ENCODE measurements around the gene GPR27. TPM values are rescaled to one million over a fixed set of nuclear protein-coding genes. Genes with fewer than 3 reads are reported as not detected.

The GPR27 gene, protein sequence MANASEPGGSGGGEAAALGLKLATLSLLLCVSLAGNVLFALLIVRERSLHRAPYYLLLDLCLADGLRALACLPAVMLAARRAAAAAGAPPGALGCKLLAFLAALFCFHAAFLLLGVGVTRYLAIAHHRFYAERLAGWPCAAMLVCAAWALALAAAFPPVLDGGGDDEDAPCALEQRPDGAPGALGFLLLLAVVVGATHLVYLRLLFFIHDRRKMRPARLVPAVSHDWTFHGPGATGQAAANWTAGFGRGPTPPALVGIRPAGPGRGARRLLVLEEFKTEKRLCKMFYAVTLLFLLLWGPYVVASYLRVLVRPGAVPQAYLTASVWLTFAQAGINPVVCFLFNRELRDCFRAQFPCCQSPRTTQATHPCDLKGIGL
- total RNA-seq (ENCODE audit: low replicate concordance): 18.3 and 19.4 TPM in 2 replicates

DNA sequence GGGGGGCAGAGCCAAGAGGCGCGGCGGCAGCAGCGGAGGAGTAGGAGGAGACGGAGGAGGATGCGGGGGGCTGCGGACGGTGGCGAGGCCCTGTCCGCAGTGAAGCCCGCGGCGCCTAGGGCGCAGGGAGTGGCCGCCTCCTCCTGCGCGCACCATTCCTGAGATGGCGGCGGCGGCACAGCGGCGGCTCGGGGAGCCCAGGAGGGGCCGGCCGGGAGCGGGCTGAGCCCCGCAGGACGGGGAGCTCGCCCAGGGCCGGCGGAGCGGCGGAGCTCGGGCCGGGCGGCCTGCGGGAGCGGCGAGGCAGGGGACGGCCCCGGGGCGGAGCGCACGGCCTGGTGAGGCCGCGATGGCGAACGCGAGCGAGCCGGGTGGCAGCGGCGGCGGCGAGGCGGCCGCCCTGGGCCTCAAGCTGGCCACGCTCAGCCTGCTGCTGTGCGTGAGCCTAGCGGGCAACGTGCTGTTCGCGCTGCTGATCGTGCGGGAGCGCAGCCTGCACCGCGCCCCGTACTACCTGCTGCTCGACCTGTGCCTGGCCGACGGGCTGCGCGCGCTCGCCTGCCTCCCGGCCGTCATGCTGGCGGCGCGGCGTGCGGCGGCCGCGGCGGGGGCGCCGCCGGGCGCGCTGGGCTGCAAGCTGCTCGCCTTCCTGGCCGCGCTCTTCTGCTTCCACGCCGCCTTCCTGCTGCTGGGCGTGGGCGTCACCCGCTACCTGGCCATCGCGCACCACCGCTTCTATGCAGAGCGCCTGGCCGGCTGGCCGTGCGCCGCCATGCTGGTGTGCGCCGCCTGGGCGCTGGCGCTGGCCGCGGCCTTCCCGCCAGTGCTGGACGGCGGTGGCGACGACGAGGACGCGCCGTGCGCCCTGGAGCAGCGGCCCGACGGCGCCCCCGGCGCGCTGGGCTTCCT, at the start of gene GPR27:
GPR27 (plus strand) TSS at position 155 of the 909 bp plus-strand sequence; CDS start at position 350, 195 bp downstream.
- peaks cover 29% of the 10 kb centered on the region for H3K27me3 Mint-ChIP-seq (ENCODE audit: insufficient read depth, low read depth)
- H2AFZ ChIP-seq (replicated peaks): peak within 1 kb of the TSS; percentile 96

DNA sequence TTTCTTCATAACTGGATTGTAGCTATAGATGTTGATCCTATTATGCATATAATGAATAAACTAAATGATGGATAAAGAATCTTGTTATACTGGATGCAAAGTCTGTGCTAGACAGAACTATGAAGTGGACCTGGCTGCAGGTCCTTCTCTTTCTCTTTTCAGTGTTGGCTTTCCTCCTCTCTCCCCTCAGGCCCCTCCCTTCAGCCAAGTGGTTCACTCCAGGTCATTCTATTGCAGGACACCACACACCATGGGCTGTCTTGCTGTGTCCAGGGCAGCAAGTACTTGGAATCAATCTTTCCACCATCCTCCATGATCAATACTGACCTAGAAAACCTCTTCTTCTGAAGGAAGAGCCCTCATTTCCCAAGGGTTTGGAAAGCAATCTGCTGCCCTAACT, 48.7 kb upstream of the GPR27 start:
- TF ChIP-seq EZH2phosphoT487 (IDR thresholded peaks at IDR 0.05) (no peak), EZH2 (IDR thresholded peaks at IDR 0.05) (no peak)
- TF ChIP-seq, protein P1, sequence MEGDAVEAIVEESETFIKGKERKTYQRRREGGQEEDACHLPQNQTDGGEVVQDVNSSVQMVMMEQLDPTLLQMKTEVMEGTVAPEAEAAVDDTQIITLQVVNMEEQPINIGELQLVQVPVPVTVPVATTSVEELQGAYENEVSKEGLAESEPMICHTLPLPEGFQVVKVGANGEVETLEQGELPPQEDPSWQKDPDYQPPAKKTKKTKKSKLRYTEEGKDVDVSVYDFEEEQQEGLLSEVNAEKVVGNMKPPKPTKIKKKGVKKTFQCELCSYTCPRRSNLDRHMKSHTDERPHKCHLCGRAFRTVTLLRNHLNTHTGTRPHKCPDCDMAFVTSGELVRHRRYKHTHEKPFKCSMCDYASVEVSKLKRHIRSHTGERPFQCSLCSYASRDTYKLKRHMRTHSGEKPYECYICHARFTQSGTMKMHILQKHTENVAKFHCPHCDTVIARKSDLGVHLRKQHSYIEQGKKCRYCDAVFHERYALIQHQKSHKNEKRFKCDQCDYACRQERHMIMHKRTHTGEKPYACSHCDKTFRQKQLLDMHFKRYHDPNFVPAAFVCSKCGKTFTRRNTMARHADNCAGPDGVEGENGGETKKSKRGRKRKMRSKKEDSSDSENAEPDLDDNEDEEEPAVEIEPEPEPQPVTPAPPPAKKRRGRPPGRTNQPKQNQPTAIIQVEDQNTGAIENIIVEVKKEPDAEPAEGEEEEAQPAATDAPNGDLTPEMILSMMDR (IDR thresholded peaks at IDR 0.05): no peak
- no peaks in the 10 kb centered on the region for H3K9me3 Mint-ChIP-seq
- H3K27ac Mint-ChIP-seq: no peak overlapping the region
- no peaks in the 10 kb centered on the region for H3K27me3 ChIP-seq
- no peak overlapping the region for H3K4me2 ChIP-seq
- peaks cover 2% of the 10 kb centered on the region for H3K27me3 Mint-ChIP-seq (ENCODE audit: insufficient read depth, low read depth)
- H3K4me1 Mint-ChIP-seq: peaks cover 8% of the 10 kb centered on the region
- H3K36me3 ChIP-seq: no peaks in the 10 kb centered on the region
- no peaks in the 10 kb centered on the region for H3F3A ChIP-seq (ENCODE audit: low read depth)
- no peak overlapping the region for H2AFZ ChIP-seq (replicated peaks)
- H3K4me3 Mint-ChIP-seq: no peak overlapping the region
- H4K20me1 ChIP-seq (ENCODE audit: low read depth): no peaks in the 10 kb centered on the region
- no peak overlapping the region for H3K4me3 ChIP-seq
- no peak for DNase-seq (ENCODE audit: low spot score)
- H3K9ac ChIP-seq: no peak overlapping the region
- H3K36me3 Mint-ChIP-seq: no peaks in the 10 kb centered on the region
- no peaks in the 10 kb centered on the region for H3K4me1 ChIP-seq
- no peaks in the 10 kb centered on the region for H3K9me3 ChIP-seq (ENCODE audit: low read depth)
- no peaks in the 10 kb centered on the region for H3K79me2 ChIP-seq (ENCODE audit: low read depth)
- H3K27ac ChIP-seq: no peak overlapping the region

More for the DNA sequence above, at the start of gene GPR27:
- no peak within 1 kb of the TSS for H3K27ac ChIP-seq
- no peak within 1 kb of the TSS for H3K9ac ChIP-seq
- peak within 1 kb of the TSS; percentile 1 for H3K27ac Mint-ChIP-seq
- peaks cover 7% of the 10 kb centered on the region for H3F3A ChIP-seq (ENCODE audit: low read depth)
- H3K4me3 ChIP-seq: peak within 1 kb of the TSS; percentile 78
- no peaks in the 10 kb centered on the region for H3K36me3 ChIP-seq
- no peaks in the 10 kb centered on the region for H3K36me3 Mint-ChIP-seq
- peak within 1 kb of the TSS; percentile 88 for H3K4me3 Mint-ChIP-seq
- peaks cover 17% of the 10 kb centered on the region for H3K4me1 ChIP-seq
- peaks cover 18% of the 10 kb centered on the region for H3K4me1 Mint-ChIP-seq
- peak within 1 kb of the TSS; percentile 98 for H3K4me2 ChIP-seq
- H4K20me1 ChIP-seq (ENCODE audit: low read depth): no peaks in the 10 kb centered on the region
- peaks cover 4% of the 10 kb centered on the region for H3K9me3 Mint-ChIP-seq
- H3K79me2 ChIP-seq (ENCODE audit: low read depth): peaks cover 6% of the 10 kb centered on the region
- TF ChIP-seq EZH2phosphoT487 (IDR thresholded peaks at IDR 0.05): no peak
- no peaks in the 10 kb centered on the region for H3K9me3 ChIP-seq (ENCODE audit: low read depth)
- H3K27me3 ChIP-seq: peaks cover 54% of the 10 kb centered on the region
- peak; percentile 78 for DNase-seq (ENCODE audit: low spot score)

DNA sequence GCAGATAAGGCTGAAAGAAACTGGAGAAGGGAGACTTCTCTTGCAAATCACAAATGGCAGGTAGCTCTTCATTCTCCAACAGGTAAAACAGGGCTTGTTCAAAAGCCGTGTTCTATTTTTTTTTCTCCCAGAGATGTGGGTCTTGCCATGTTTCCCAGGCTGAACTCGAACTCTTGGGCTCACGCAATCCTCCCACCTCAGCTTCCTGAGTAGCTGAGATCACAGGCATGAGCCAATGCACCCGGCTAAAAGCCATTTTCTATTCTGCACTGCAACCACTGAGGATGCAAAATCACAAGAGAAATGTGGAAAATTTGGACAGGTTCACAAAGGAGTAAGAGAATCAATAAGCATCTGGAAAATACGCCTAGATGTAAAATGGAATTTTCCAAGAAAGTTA, 48.0 kb upstream of the GPR27 start:
- Histone ChIP-seq H3K4me2 (no peak overlapping the region), H3K4me1 (no peaks in the 10 kb centered on the region), H2AFZ (replicated peaks) (no peak overlapping the region), H3K27me3 (no peaks in the 10 kb centered on the region), H4K20me1 (ENCODE audit: low read depth) (no peaks in the 10 kb centered on the region), H3K4me3 (no peak overlapping the region), H3F3A (ENCODE audit: low read depth) (no peaks in the 10 kb centered on the region), H3K79me2 (ENCODE audit: low read depth) (no peaks in the 10 kb centered on the region), H3K27ac (no peak overlapping the region), H3K9ac (no peak overlapping the region), H3K9me3 (ENCODE audit: low read depth) (no peaks in the 10 kb centered on the region), H3K36me3 (no peaks in the 10 kb centered on the region)
- no peak for DNase-seq (ENCODE audit: low spot score)
- Mint-ChIP-seq H3K4me3 (no peak overlapping the region), H3K4me1 (peaks cover 8% of the 10 kb centered on the region), H3K9me3 (no peaks in the 10 kb centered on the region), H3K27me3 (ENCODE audit: insufficient read depth, low read depth) (peaks cover 2% of the 10 kb centered on the region), H3K36me3 (no peaks in the 10 kb centered on the region), H3K27ac (no peak overlapping the region)
- TF ChIP-seq, protein P1 (IDR thresholded peaks at IDR 0.05): no peak
- TF ChIP-seq EZH2 (IDR thresholded peaks at IDR 0.05) (no peak), EZH2phosphoT487 (IDR thresholded peaks at IDR 0.05) (no peak)
